Cardiac muscle cell (in vitro differentiated cells and primary cell): ENCODE data around the gene CCDC78. TPM values are rescaled to one million over a fixed set of nuclear protein-coding genes. Genes with fewer than 3 reads are reported as not detected.

Experiments
- DNase-seq, 2 donors: peaks; one replicate each; pipeline versions ENCODE4 v3.0.0 to v3.0.0-alpha.2; 2010 to 2017; ENCODE audit warnings: low read depth in 1 of 2, low spot score in 1 of 2
- H3K27ac ChIP-seq: fragments of 200-600 bp; sonication (generic); 2 replicates; pipeline ENCODE4 v1.5.1; 2016
- H3K27me3 ChIP-seq: fragments of 200-600 bp; sonication (generic); 2 replicates; pipeline ENCODE4 v1.6.0; 2016; ENCODE audit warnings: control low read depth
- H3K36me3 ChIP-seq: fragments of 200-600 bp; sonication (generic); 2 replicates; pipeline ENCODE4 v1.5.1; 2016; ENCODE audit warnings: control low read depth
- H3K4me1 ChIP-seq: fragments of 200-600 bp; sonication (generic); 2 replicates; pipeline ENCODE4 v1.8.1; 2017; ENCODE audit warnings: low read depth, mild to moderate bottlenecking, mixed run types
- H3K4me3 ChIP-seq: fragments of 200-600 bp; sonication (generic); 2 replicates; pipeline ENCODE4 v1.5.1; 2016; ENCODE audit warnings: mild to moderate bottlenecking
- H3K9me3 ChIP-seq: fragments of 200-600 bp; sonication (generic); 2 replicates; pipeline ENCODE4 v1.5.1; 2017; ENCODE audit warnings: low read depth, mild to moderate bottlenecking, control low read depth
- CTCF ChIP-seq: IDR thresholded peaks from 2 replicates; pipeline ENCODE4 v1.5.1; 2012; ENCODE audit warnings: low read depth, mild to moderate bottlenecking, low read length
- polyA plus RNA-seq: library from polyadenylated mRNA; unstranded; fragments of >200 nt; fragmentation: Nextera tagmentation; extraction: Ambion mirVana; gene quantifications from 2 replicates; pipeline ENCODE4 v1.2.1, GENCODE V29; 2016
- total RNA-seq: library from RNA; depleted of rRNA; stranded (reverse); fragments of >200 nt; gene quantifications from 2 replicates; pipeline ENCODE4 v1.2.3, GENCODE V29; 2016

CCDC78 gene
- total and polyA plus RNA-seq, 2 experiments from 2014 or later, result 4.2 to 16.5 TPM

DNA sequence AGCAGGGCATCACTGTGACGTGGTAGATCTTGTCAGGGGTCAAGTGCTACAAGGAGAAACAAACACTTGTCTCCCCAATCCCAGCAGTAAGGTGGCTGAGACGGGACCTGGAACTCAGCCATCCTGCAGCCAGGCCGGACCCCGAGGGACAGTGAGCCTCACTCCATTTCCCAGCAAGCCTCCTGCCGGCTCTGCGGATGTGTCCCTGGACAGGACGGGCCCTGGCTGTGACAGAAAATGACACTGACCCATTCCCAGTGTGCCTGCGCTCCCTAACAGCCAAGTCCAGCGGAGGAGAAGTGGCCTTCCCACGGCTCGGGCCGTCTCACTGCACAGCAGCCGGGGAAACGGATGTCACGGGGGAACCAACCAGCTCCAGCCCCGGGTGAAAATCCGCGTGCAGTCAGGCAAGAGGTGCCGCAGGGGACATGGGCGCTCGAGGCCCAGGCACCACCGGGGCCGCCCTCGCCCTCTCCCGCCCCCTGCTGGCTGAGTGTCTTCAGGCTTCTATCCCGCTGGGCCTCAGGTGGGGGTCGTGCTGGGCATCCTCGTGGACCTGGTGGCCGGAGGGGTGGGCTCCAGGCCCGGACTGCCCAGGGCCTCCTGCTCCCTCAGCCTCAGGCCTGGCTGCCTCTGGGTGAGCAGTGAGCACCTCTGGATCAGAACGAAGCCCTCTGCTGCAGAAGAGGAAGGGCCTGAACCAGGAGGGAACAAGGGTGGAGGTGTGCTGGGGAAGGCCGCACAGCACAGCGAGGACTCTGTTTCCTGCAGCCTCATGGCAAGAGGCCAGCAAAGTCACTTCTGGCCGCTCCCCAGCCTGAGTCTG is 7.4 kb upstream of the CCDC78 start:
- Histone ChIP-seq H3K36me3 (peaks cover 6% of the 10 kb centered on the region), H3K27me3 (no peaks in the 10 kb centered on the region), H3K4me3 (no peak overlapping the region), H3K9me3 (no peaks in the 10 kb centered on the region), H3K27ac (no peak overlapping the region), H3K4me1 (no peaks in the 10 kb centered on the region)
- DNase-seq, result peak in 1 of 2 donors; percentile 49
- TF ChIP-seq CTCF, result peak; percentile 41

DNA sequence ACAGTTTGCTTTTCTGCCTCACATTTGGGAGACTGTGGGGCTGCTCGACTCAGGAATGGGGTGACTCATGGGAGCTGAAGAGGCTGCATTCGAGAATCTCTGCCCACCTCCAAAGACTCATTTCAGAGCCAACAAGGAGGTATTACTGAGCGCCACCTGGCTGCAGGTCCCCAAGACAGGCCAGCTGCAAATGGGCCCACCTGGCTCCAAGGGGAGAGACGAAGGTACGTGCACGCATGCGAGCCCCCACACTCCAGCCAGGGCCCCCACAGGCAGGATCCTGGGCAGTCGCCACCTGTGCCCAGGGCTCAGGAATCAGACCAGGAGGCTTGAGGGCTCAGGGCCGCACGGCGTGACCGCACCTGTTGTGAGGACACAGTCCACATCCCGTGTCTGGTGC is 6.7 kb upstream of the CCDC78 start:
- Histone ChIP-seq H3K4me1 (no peaks in the 10 kb centered on the region), H3K9me3 (no peaks in the 10 kb centered on the region), H3K36me3 (peaks cover 6% of the 10 kb centered on the region), H3K27ac (no peak overlapping the region), H3K27me3 (no peaks in the 10 kb centered on the region), H3K4me3 (no peak overlapping the region)
- TF ChIP-seq CTCF, result no peak
- DNase-seq, result no peak

GRCh38 chr16:732332-732731 is 6.1 kb upstream of the CCDC78 start:
- Histone ChIP-seq H3K27me3 (no peaks in the 10 kb centered on the region), H3K4me1 (no peaks in the 10 kb centered on the region), H3K36me3 (peaks cover 6% of the 10 kb centered on the region), H3K9me3 (no peaks in the 10 kb centered on the region), H3K27ac (no peak overlapping the region), H3K4me3 (no peak overlapping the region)
- DNase-seq, result no peak
- no peak for TF ChIP-seq CTCF

DNA sequence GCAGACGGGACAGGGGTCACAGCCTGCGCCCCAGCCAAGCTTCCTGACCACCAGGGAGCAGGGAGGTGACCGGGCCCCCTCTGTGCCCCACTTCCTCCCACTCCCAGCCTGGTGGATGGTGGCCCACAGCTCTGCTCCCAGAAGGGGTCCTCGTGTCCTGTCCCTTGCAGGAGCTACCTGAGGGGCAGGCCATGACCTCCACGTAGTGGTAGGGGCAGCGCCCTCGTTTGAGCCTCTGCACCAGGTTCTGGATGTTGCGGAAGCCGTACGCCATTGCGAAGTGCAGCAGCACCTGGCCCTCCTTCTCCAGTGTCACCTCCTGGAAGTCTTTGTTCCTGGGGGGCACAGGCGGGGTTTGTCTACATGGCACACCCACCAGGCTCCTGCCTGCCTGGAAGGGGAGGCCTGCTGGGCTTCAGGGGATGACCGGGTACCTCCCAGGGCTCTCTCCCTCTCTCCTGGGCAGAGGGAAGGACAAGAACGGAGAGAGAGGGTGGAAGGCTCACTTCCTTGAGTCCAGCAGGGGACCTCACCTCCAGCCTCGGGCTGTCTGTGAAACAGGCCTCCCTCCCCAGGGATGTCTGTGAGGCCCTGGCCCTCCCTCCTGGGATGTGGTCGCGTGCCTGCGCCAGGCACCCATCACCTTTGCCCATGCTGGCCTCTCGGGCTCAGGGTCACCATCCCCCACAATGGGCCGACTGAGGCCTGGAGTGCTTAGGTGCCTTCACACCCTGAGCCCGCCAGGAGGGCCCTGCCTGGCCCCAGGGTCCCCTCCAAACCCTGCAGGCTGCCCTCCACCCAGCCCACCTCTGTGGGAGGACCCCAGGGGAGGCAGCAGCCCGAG is 4.6 kb upstream of the CCDC78 start:
- H3K9me3 ChIP-seq, result no peaks in the 10 kb centered on the region
- no peak for DNase-seq
- no peak overlapping the region for H3K4me3 ChIP-seq
- H3K27ac ChIP-seq, result no peak overlapping the region
- TF ChIP-seq CTCF, result no peak
- H3K27me3 ChIP-seq, result no peaks in the 10 kb centered on the region
- peaks cover 5% of the 10 kb centered on the region for H3K36me3 ChIP-seq
- H3K4me1 ChIP-seq, result no peaks in the 10 kb centered on the region

DNA sequence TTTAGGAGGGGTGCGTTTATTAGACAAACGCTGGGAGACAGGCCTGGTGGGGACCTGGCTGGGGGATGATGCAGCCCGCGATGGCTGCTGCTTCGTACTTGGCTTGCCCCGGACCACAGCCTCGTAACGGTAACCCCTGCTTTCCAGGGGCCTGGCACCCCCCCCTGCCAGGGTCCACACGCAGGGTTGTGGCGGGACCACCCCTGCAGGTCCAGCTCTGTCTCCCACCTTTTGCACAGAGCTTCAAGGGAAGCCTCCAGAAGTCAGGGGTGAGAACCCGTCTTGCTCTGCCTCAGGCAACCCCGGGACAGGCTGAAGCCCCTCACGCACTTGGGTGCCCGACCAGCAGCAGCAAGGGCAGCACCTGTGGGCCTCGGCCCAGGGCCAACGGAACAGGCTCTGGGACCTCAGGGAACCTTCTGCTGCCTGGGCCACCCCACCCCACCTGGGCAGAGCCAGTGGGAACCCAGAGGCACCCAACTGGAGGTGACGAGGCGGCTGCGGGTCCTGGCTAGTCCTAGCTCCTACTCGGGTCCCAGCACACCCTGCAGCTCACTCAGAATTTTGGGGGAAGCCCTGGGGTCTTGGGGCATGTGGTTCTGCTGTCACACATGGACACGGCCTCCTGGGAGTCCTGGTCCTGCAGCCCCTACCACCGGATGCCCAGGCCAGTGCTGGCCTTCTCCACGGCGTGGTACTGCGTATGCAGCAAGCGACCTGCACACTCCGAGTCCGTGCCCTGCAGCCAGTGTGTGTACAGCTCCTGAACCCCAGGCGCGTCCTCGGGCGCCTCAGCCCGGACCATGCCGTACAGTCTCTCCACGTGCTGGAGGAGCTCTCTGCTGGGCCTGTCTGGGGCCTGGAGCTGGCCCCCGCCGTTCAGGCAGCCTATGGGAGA is 3.8 kb upstream of the CCDC78 start:
- Histone ChIP-seq H3K27ac (no peak overlapping the region), H3K4me3 (no peak overlapping the region), H3K36me3 (no peaks in the 10 kb centered on the region), H3K27me3 (no peaks in the 10 kb centered on the region), H3K4me1 (no peaks in the 10 kb centered on the region), H3K9me3 (no peaks in the 10 kb centered on the region)
- DNase-seq, result no peak
- no peak for TF ChIP-seq CTCF
